IPS-20b (cell line): ENCODE data around the gene XG.

ENCODE experiments used
- H3K27ac ChIP-seq: one replicate; pipeline ENCODE4 v1.5.1; 2013; ENCODE audit warnings: low read length
- H3K27me3 ChIP-seq: 2 replicates; pipeline ENCODE4 v1.6.1; 2013; ENCODE audit warnings: mild to moderate bottlenecking, low read length, inconsistent platforms; ENCODE audit not compliant: insufficient read depth
- H3K36me3 ChIP-seq: 2 replicates; pipeline ENCODE4 v1.6.1; 2013; ENCODE audit warnings: low read depth, mild to moderate bottlenecking, inconsistent platforms, low read length, moderate library complexity; ENCODE audit not compliant: insufficient read depth
- H3K4me1 ChIP-seq: 2 replicates; pipeline ENCODE4 v1.6.1; 2013; ENCODE audit warnings: mild to moderate bottlenecking, control low read depth, inconsistent platforms, low read length, moderate library complexity; ENCODE audit not compliant: insufficient read depth
- H3K4me3 ChIP-seq: 2 replicates; pipeline ENCODE4 v1.5.1; 2013; ENCODE audit warnings: mild to moderate bottlenecking, low read length, inconsistent platforms
- H3K9ac ChIP-seq: 2 replicates; pipeline ENCODE4 v1.6.1; 2013; ENCODE audit warnings: low read depth, mild to moderate bottlenecking, inconsistent platforms, low read length, moderate library complexity
- H3K9me3 ChIP-seq: 2 replicates; pipeline ENCODE4 v1.6.1; 2013; ENCODE audit warnings: mild to moderate bottlenecking, low read depth, low read length, inconsistent platforms; ENCODE audit not compliant: insufficient read depth

XG gene

DNA sequence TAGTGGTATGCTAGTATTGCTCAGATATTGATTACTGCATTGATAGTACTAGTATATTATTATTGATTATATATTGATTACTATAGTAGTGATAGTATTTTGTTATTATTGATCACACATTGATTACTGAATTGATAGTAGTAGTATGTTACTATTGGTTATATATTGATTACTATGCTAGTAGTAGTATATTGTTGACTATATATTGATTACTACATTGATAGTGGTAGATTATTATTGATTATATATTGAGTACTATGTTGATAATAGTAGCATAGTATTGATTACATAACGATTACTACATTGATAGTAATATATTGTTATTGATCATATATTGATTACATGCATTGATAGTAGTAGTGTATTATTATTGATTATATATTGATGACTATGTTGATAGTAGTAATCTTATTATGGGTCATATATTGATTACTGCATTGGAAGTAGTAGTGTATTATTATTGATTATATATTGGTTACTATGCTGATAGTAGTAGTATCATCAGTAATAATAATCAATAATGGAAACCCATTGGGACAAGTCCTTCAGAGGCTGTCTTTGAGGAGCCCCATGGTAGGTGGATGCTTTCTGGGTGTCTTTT is 107.5 kb downstream of the XG start:
- Histone ChIP-seq H3K9ac (no peak overlapping the region), H3K36me3 (peaks cover 74% of the 10 kb centered on the region), H3K4me1 (no peaks in the 10 kb centered on the region), H3K27ac (no peak overlapping the region), H3K9me3 (no peaks in the 10 kb centered on the region), H3K27me3 (no peaks in the 10 kb centered on the region), H3K4me3 (no peak overlapping the region)

DNA sequence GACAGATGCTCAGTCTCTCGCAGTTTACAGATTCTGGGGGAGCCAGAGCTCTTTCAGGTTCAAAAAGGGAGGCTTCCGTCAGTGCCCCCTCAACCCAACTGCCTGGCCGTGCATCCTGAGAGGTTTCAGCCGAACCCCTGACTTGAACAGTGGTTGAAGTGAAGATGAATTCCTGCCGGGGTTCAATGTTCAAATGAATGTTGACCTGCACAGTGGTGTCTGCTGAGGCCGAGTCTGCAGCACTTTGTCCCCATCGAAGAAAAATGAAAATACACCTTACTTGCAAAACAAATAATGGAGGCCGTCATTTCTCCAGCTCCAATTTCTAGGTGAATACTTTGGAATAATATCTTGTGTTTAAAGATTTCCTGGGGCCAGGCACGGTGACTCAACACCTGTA is 110.6 kb downstream of the XG start:
- Histone ChIP-seq H3K36me3 (peaks cover 73% of the 10 kb centered on the region), H3K4me3 (no peak overlapping the region), H3K27ac (no peak overlapping the region), H3K4me1 (no peaks in the 10 kb centered on the region), H3K9me3 (no peaks in the 10 kb centered on the region), H3K9ac (no peak overlapping the region), H3K27me3 (no peaks in the 10 kb centered on the region)

DNA sequence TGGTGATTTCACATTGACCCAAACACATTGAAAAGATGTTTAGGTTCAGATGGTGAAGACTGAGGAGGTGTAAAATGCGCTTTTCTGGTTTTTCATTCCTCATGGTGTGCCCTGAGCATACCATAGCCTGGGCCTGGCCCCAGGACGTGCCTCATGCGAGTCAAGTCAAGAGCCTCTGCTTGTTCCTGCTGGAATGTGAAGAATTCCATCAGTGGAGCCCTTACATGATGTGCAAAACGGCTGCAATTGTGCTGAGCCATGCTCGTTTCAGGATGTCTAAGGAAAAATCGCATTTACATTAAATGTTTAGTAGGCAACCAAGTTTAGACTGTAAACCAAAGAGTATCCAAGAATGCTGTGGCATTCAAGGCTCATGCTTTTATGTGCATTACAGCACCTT is 111.8 kb downstream of the XG start:
- H3K27ac ChIP-seq = no peak overlapping the region
- H3K4me1 ChIP-seq = no peaks in the 10 kb centered on the region
- no peak overlapping the region for H3K4me3 ChIP-seq
- H3K9me3 ChIP-seq = no peaks in the 10 kb centered on the region
- peaks cover 65% of the 10 kb centered on the region; the same call in 1 of the 2 replicates for H3K36me3 ChIP-seq
- no peak overlapping the region for H3K9ac ChIP-seq
- H3K27me3 ChIP-seq = no peaks in the 10 kb centered on the region
